GM10266 (cell line): ENCODE data around the gene RNF141.

Experiments used
- DNase-seq: peaks from one replicate; pipeline ENCODE4 v3.0.0; 2012; ENCODE audit errors: extremely low spot score
- CTCF ChIP-seq: IDR thresholded peaks from 2 replicates; pipeline ENCODE4 v1.5.1; 2012; ENCODE audit warnings: mild to moderate bottlenecking, low read depth; ENCODE audit not compliant: control insufficient read depth, insufficient read depth; ENCODE audit errors: missing control alignments

Gene RNF141

GRCh38 chr11:10544491-10545465 lies 3.8 kb upstream of the RNF141 start:
- no peak for DNase-seq
- no peak for TF ChIP-seq CTCF

GRCh38 chr11:10543782-10544181 lies 2.8 kb upstream of the RNF141 start:
- TF ChIP-seq CTCF, result no peak

GRCh38 chr11:10542776-10543175 lies 1.8 kb upstream of the RNF141 start:
- no peak for DNase-seq
- TF ChIP-seq CTCF, result no peak

More at GRCh38 chr11:10543782-10544181, 2.8 kb upstream of the RNF141 start:
- DNase-seq, result no peak

GRCh38 chr11:10541561-10541930 lies 559 bp upstream of the RNF141 start:
- no peak for TF ChIP-seq CTCF
- DNase-seq, result no peak

GRCh38 chr11:10540546-10540914 lies 457 bp downstream of the RNF141 start:
- DNase-seq, result no peak
- no peak for TF ChIP-seq CTCF

- TF ChIP-seq CTCF, result no peak
- DNase-seq, result no peak
These were observed 1.6 kb downstream of the RNF141 start for GRCh38 chr11:10539339-10539738.

GRCh38 chr11:10538924-10539323 lies 2.1 kb downstream of the RNF141 start:
- DNase-seq, result no peak
- TF ChIP-seq CTCF, result no peak
